HL-60 (cell line): ENCODE results near the gene MYLK4.

Experiments
- CTCF ChIP-seq: IDR thresholded peaks from one replicate; pipeline ENCODE4 v1.5.1; 2011; ENCODE audit warnings: low read length, control low read depth, inconsistent platforms; ENCODE audit not compliant: insufficient read depth
- GABPA ChIP-seq: IDR thresholded peaks from 2 replicates; pipeline ENCODE4 v1.6.1; 2012; ENCODE audit warnings: low read depth
- POLR2AphosphoS5 ChIP-seq: IDR thresholded peaks from 2 replicates; pipeline ENCODE4 v1.6.1; 2012; ENCODE audit warnings: low read depth
- REST ChIP-seq: IDR thresholded peaks from 2 replicates; pipeline ENCODE4 v1.6.1; 2012; ENCODE audit warnings: low read depth; ENCODE audit not compliant: insufficient replicate concordance

GRCh38 chr6:2680264-2680922 is 70.3 kb downstream of the MYLK4 start:
- TF ChIP-seq CTCF (no peak), GABPA (no peak), POLR2AphosphoS5 (no peak), REST (no peak)
